ENCODE results near the gene EEPD1. TPM values are rescaled to one million over a fixed set of nuclear protein-coding genes. Genes with fewer than 3 reads are reported as not detected.

Gene EEPD1
- total and polyA plus RNA-seq, 2 donors (not counting 3 experiments of a cell fraction or from before 2014, with no cell fraction given): 0.40 to 0.42 TPM

GRCh38 chr7:36160313-36160712 is 7.3 kb downstream of the EEPD1 start:
- Histone ChIP-seq H3K9me1 (replicated peaks; ENCODE audit: control insufficient read depth, extremely low read depth, insufficient read depth, low read length) (no peaks in the 10 kb centered on the region), H3K27ac (ENCODE audit: insufficient read depth, low read depth, low read length) (no peak overlapping the region), H3K79me2 (ENCODE audit: control insufficient read depth, insufficient read depth, low read length) (no peaks in the 10 kb centered on the region), H3K4me3 (replicated peaks in 1 of 3; ENCODE audit: insufficient read depth in 1 of 3, low read depth in 1 of 3, low read length in 3 of 3) (no peak overlapping the region), H3K9me3 (replicated peaks; ENCODE audit: control insufficient read depth, insufficient read depth, low read length) (no peaks in the 10 kb centered on the region), H4K20me1 (replicated peaks; ENCODE audit: control insufficient read depth, extremely low read depth, insufficient read depth, low read length) (no peaks in the 10 kb centered on the region), H3K9ac (replicated peaks; ENCODE audit: extremely low read depth, insufficient read depth, low read length) (no peak overlapping the region), H3K4me2 (ENCODE audit: insufficient read depth, low read length) (no peak overlapping the region), H3K36me3 (ENCODE audit: control insufficient read depth in 2 of 2, extremely low read depth in 1 of 2, insufficient read depth in 2 of 2, low read length in 2 of 2) (no peaks in the 10 kb centered on the region), H2AFZ (ENCODE audit: low read depth, low read length) (no peak overlapping the region), H3K4me1 (ENCODE audit: control insufficient read depth, extremely low read depth, insufficient read depth, low read length) (no peaks in the 10 kb centered on the region), H3K27me3 (ENCODE audit: control insufficient read depth in 2 of 2, insufficient read depth in 2 of 2, low read length in 2 of 2) (peaks cover 0 to 7% of the 10 kb centered on the region in 2 experiments)
- FAIRE-seq (no peak), DNase-seq (ENCODE audit: low read depth, low spot score) (no peak)
- ChIA-PET POLR2A (no interaction called here), CTCF (no interaction called here)
- dilution Hi-C loops (cut with MboI; ENCODE audit: extremely low pct_ligation_motif_present, low sequenced_read_pairs) (no loop called here), intact Hi-C loops (cut with micrococcal nuclease) (no loop called here)
- no TSS peak for BruUV-seq (replicated peaks)
- no peak for TF ChIP-seq JUN (IDR thresholded peaks at IDR 0.05; ENCODE audit: borderline replicate concordance, insufficient read depth, insufficient read length, low read depth)
- no peak for TF ChIP-seq POLR2AphosphoS5 (IDR thresholded peaks at IDR 0.05; ENCODE audit: insufficient read depth, low read depth, low read length)
- no peak for TF ChIP-seq EZH2 (IDR thresholded peaks at IDR 0.05; ENCODE audit: borderline replicate concordance, low read depth, low read length, severe bottlenecking)
- TF ChIP-seq GATA2 (IDR thresholded peaks at IDR 0.05; ENCODE audit: insufficient read depth, insufficient read length, low read depth, low read length): no peak
- TF ChIP-seq CTCF (IDR thresholded peaks at IDR 0.05; ENCODE audit: extremely low read depth in 1 of 2, insufficient read depth in 1 of 2, low read depth in 1 of 2, low read length in 2 of 2): no peak
- TF ChIP-seq FOS (IDR thresholded peaks at IDR 0.05; ENCODE audit: borderline replicate concordance, insufficient read depth, low read length): no peak
- TF ChIP-seq MYC (IDR thresholded peaks at IDR 0.05; ENCODE audit: low read depth, low read length): no peak
- no peak for TF ChIP-seq POLR2A (IDR thresholded peaks at IDR 0.05; ENCODE audit: low read depth, low read length)
- TF ChIP-seq, protein P1, sequence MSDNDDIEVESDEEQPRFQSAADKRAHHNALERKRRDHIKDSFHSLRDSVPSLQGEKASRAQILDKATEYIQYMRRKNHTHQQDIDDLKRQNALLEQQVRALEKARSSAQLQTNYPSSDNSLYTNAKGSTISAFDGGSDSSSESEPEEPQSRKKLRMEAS (IDR thresholded peaks at IDR 0.05; ENCODE audit: insufficient read depth, insufficient read length): no peak
